Hematopoietic multipotent progenitor cell treated with erythropoietin and hydrocortisone succinate and interleukin-3 and kit ligand, for 15 days (in vitro differentiated cells): Measurements from ENCODE around the gene HIPK2.

Experiments used
- DNase-seq: peaks from one replicate; pipeline ENCODE4 v3.0.0-alpha.2; 2015; ENCODE audit warnings: low spot score

HIPK2 gene

GRCh38 chr7:139695051-139695450, 82.7 kb downstream of the HIPK2 start:
- no peak for DNase-seq

- DNase-seq: no peak
These were observed 83.5 kb downstream of the HIPK2 start for GRCh38 chr7:139694389-139694676.

- DNase-seq: no peak
These were observed 84.0 kb downstream of the HIPK2 start for GRCh38 chr7:139693651-139694388.

GRCh38 chr7:139692723-139693122, 85.1 kb downstream of the HIPK2 start:
- DNase-seq: no peak

GRCh38 chr7:139691253-139691781, 86.5 kb downstream of the HIPK2 start:
- DNase-seq: no peak

DNA sequence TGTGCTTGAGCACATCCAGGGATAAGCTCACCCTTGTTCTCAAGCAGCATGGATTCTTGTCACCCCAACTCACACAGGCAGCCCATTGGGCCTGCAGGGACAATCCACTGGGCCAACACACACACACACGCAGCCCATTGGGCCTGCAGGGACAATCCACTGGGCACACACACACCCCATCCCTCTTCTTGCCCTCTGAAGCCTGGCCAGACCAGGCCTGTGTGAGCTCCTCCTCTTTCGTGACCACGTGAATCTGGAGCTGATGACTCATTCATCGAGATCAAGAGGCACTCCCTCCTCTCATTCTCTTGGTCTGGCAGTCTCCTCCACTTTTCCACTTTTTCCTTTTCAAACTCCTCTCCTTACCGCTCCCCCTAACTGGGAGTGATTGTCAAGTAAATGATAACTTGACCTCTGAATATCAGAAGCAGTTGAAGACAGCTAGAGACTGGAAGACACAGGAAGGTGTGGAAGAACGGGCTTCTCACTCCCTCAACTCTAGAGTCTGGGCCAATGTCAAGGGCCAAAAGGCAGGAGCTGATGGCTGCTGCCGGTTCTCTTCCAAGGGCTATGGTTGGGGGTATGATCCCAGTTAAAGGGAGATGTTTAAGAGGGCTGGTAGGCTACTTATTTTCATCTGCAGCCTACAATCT, 89.7 kb downstream of the HIPK2 start:
- no peak for DNase-seq

GRCh38 chr7:139687211-139687954, 90.4 kb downstream of the HIPK2 start:
- no peak for DNase-seq

GRCh38 chr7:139683137-139683921, 94.5 kb downstream of the HIPK2 start:
- DNase-seq: no peak

DNA sequence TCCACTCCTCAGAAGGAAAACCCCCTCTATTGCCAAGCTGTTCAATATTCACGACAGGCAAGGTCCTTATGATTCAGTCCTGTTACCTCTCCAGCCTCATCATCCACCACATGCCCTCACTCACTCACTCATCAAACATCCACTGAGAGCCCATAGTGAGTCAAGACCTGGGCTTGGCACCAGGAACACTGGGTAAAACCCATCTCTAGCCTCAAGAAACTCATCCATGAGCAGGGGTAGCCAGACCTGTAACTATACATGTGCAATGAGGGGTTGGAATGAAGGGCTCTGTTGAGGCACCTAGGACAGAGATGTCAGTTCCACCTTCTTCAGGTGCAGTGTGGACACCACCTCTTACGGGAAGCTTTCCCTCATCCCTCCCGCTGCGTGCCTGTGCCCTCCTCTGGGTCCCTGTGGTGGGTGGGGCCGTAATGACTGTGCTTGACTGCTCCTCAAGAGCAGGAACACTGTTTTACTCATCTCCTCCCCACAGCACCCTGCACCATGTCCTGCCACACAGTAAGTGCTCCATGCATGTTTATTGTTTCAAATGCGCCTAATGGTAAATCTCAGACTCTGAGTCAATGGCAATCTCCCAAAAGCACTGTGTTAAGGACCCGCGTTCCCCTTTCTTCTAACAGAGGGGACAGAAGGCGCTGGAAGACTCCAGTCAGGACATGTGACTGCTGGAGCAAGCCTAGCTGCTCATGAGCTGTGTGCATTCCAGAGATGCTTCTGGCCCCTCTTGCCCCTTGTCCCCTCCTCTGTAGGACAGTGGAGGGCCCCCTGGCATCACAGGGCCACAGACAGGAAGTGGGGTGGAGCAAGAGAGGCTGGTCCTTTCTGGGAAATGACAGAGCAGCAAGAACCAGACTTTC, 95.4 kb downstream of the HIPK2 start:
- DNase-seq: no peak

DNA sequence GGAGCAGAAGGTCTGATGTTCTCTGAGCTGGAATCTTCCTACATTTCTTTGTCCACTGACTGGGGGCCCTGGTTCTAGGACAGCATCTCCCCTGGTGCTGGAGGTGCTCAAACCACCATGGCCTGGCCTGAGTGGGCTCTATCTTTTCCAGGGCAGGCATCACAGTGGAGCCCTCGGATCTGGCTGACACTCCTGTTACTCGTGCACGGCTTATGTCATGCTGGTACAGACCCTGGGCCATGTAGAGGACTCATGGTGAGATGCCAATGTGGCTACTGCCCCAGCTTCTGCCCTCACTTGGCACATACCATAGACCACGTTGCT, 96.0 kb downstream of the HIPK2 start:
- no peak for DNase-seq

DNA sequence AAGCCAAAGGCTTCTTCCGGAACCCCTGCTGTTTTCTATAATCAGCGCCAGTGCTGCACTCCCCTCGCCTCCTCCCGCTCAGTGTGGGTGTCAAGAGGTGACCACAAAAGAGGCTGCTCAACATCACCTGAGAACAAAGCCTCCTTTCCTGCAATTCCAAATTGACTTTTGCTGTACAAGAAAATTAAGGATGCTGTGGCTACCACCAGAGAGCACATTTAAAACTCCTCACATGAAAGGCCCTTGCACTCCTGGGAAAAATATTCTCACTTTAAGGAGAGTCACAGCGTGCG, 96.4 kb downstream of the HIPK2 start:
- no peak for DNase-seq

GRCh38 chr7:139680676-139681462, 96.9 kb downstream of the HIPK2 start:
- no peak for DNase-seq

- DNase-seq: no peak
These were observed 97.8 kb downstream of the HIPK2 start for GRCh38 chr7:139679731-139680594.

GRCh38 chr7:139676390-139676789, 101.4 kb downstream of the HIPK2 start:
- DNase-seq: no peak

GRCh38 chr7:139675127-139676125, 102.4 kb downstream of the HIPK2 start:
- DNase-seq: no peak

DNA sequence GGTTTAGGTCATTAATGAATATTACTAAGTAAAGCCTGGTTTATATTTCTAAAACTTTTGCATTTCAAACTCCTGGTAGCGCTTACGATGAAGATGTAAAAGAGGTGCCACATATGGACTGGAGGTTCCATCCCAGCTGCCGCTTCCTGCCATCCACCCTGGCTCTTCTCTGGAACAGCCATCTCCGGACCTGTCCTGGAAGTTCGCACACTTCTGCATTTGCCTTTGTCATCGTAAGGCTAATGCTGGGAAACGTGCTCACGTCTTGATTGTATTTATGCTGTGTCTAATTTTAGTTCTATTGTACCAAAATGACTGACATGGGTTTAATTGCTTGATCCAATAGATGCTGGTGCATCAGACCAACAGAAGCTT, 103.1 kb downstream of the HIPK2 start:
- DNase-seq: no peak

GRCh38 chr7:139674341-139674740, 103.5 kb downstream of the HIPK2 start:
- DNase-seq: no peak

- DNase-seq: no peak
These were observed 104.0 kb downstream of the HIPK2 start for GRCh38 chr7:139673762-139674161.

DNA sequence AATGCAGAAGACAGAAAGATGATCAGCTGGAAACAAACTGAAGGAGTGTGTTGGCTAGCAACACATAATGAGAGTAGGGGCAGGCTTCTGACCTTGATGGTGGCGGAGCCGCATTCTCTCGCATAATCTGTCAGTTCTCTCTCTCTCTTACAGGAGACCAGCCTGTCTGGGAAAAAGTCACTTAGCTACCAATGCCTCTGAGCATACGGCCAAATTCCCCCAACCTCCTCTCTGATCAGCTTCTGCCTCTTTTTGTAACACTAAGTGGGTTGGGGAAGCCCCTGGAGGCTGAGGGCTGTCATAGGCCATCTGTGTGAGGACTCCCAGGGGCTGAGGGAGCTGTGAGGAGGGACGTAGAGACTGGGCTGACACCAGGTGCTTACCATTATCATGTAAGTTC, 104.6 kb downstream of the HIPK2 start:
- no peak for DNase-seq
